Head of caudate nucleus (tissue), 42 donors: ENCODE measurements around the gene PKN2.

Source experiments
- DNase-seq, 42 donors: peaks; one replicate each; pipeline versions ENCODE4 v3.0.0 to v3.0.0-alpha.2; 2020 to 2021; ENCODE audit warnings: mixed read lengths in 7 of 42
- intact Hi-C: fragments of 100-400 bp; cut with DNase I; formaldehyde crosslinking; loops from one replicate; pipeline ENCODE4 v1.15.0; 2022

PKN2 gene

DNA sequence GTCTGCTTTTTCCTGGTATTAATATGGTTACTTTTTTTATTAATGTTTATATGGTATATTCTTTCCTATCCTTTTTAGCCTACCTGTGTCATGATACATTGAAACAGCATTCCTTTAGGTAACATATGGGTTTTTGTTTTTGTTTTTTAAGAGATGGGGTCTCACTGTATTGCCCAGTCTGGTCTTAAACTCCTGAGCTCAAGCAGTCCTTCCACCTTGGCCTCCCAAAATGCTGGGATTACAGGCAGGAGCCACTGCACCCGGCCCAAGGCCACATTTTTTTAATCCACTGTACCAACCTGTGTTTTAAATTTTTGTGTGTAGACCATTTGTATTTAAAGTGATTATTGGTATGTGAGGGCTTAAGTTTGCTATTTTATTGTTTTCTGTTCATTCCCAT is 43.1 kb downstream of the PKN2 start:
- intact Hi-C loops = no loop called here
- no peak for DNase-seq

DNA sequence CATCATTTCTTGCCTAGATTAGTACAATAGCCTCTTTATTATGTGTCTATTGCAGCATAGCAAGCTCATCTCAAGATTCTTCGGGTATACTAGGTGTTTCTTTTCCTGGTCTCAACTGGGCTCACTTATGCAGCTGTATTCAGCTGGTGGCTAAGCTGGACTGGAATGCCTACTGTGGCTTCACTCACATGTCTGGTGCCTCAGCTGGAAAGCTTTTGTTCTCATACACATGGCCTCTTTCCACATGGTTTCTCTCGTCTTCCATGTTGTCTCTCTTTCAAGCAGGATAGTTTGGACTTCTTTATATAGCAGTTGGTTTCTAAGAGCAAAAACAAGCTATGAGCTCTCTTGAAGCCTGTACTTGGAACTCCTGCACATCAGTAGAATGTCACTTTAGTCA is 45.2 kb downstream of the PKN2 start:
- intact Hi-C loops = no loop called here
- no peak for DNase-seq

DNA sequence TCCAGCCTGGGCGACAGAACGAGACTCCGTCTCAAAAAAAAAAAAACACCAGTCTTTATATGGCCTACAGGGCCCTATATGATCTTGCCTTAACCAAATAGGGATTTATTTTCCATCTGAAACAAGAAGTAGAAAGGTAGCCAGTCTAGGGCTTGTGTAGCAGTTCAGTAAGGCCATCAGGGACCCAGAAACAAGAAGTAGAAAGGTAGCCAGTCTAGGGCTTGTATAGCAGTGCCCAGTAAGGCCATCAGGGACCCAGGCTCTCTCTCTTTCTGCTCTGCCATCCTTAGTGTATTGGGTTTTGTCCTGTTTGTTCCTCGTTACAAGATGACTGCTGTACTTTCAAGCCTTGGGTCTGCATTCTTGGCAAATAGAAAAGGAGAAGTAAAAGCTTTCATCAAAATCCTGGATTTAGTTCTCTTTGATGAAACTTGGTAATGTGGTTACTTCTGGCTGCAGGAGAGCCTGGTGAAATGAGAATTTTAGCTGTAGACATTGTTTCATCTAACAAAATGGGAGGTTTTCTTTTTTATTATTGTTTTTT is 46.1 kb downstream of the PKN2 start:
- no peak for DNase-seq
- intact Hi-C loops = no loop called here

DNA sequence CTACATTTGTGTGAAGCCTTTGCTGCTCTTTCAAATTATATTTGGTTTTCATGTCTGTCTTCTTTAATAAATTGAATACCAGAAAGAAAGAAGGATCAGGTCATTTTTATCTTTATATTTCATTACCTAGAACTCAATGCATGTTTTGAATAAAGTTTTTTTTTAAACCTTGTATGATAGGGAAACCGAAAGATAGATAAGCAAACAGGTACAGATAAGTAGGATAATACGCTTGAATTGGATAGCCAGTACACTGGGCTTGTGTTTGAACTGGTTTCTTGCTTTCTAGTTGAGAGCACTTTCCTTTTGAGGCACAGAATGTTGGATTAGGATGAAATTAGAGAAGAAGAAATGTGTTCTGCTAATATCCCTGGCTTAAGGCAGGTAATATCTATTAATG is 46.9 kb downstream of the PKN2 start:
- DNase-seq = no peak
- intact Hi-C loops = no loop called here

DNA sequence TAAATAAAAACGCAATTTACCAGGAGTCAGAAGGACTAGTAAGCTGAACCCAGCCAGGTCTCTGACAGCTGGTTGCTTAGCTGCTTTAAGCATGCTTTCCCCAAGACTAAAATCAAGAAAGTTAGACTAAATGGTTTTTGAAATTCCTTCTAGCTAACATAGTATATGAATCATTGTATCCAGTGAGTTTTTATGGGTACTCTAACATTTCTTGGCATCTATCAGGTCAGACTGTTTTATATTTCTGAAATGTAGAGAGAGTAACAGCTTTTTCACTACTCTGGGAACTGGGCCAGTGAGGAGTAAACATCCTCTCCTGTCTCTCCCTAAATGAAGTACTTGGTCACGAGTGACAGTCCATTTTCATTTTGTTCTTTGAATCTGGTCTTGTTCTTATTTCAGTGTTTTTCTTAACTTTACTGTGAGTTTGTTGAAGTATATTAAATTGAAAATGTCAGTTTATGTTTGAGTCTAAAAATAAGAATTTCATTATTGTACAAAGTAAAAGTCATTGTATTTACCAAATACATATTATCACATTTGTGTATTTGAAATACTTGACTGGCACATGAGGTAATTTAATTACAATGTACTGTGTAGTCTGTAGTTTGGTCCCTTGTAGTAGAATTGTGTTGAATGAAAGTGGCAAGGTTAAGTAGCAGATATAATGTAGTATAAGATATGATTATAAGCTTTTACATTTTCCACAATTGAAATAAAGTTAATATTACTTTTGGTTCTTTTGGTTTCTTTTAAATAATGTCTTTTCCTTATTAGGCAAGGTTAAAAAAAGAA is 47.6 kb downstream of the PKN2 start:
- peak in 3 of 42 donors; percentile 16 to 42 (median 17) for DNase-seq
- intact Hi-C loops = no loop called here

DNA sequence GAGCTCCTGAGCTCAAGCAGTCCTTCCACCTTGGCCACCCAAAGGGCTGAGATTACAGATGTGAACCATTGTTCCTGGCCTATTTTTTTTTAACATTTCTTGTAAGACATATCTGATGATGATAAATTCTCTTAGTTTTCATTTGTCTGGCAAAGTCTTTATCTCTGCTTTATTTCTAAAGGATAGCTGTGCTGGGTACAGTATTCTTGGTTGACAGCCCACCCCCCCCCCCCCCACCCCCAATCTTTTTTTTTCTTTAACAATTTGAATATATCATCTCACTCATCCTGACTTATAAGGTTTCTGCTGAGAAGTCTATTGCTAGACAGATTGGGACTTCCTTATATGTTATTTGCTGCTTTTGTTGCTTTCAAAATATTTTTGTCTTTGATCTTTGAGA is 51.3 kb downstream of the PKN2 start:
- intact Hi-C loops = no loop called here

DNA sequence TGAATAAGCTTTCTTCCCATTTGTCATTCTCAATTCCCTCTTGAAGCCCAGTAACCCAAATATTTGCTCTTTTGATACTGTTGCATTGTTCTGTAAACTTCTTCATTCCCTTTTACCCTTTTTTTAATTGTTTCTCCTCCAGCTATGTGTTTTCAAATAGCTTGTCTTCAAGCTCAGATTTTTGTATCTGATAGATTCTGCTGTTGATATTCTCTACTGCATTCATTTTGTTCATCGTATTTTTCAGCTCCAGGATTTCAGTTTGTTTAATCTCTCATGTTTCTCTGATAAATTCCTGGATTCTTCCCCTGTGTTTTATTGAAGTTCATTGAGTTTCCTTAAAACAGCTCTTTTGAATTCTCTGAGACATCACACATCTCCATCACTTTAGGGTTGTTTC is 51.8 kb downstream of the PKN2 start:
- intact Hi-C loops = no loop called here
- no peak for DNase-seq

More for the DNA sequence above, 51.3 kb downstream of the PKN2 start:
- DNase-seq = no peak

DNA sequence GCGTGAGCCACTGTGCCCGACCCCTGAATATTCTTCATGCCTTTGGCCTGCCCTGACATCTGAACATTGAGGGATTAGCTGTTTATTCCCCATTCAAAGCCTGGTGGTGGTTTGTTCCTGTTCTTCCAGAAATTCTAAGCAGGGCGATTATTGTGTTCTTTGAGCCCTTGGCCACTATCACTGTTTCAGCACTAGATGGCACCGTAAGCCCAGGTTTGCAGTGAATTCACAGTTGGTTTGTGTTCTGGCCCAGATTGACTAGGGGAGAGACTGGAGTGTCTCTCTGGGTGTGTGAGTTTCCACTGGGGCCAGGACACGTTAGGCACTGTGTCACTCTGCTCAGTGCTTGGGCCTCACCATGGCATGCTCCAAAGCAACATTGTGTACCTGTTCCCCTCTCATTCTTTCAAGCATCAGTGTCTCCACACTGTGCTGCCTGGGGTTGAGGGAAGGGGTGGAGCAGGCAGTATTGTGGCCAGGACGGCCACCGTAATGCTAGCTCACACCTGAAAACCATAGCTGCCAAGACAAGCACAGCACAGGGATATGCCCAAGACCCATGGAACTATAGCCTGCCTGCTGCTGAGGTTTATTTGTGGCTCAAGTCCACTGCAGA is 52.7 kb downstream of the PKN2 start:
- peak in 2 of 42 donors; percentile 3 to 26 for DNase-seq
- intact Hi-C loops = no loop called here

DNA sequence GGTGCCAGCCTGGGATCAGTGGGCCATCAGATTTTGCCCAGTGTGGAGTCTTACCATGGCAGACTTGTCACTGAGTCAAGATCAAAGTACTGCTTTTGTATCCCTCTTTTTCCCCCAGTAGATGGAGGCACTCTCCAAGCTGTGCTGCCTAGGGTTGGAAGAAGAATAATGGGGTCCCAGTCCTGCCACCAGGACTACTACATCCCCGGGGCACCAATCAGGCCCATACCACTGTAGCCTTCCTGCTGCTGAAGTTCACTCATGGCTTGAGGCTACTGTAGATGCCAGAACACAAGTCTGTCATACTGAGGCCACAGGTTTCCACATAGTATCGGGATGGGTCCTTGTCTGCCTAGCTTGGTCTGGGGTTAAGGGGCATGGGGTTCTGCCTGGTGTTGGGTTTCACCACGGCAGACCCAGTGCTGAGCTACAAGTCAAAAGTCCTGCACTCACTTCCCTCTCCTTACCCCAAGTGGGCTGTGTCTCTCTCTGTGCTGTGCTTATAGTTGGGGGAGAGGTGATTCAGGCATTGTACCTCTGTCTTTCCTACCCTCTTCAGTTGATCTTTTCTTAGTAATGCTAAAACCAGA is 53.4 kb downstream of the PKN2 start:
- intact Hi-C loops = no loop called here

DNA sequence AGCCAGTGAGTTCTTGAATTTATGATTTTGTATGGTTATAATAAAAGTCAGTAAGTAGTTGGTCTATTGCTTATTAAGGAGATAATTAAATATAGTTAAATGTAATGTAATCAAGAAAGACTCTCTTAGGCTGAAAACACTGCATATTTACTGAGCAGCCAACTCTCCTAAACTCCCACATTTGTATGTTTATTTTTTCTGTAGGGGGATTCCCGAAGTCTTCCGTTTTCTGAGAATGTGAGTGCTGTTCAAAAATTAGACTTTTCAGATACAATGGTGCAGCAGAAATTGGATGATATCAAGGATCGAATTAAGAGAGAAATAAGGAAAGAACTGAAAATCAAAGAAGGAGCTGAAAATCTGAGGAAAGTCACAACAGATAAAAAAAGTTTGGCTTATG is 56.7 kb downstream of the PKN2 start:
- DNase-seq = no peak
- intact Hi-C loops = no loop called here

More for the DNA sequence above, 53.4 kb downstream of the PKN2 start:
- DNase-seq = no peak

DNA sequence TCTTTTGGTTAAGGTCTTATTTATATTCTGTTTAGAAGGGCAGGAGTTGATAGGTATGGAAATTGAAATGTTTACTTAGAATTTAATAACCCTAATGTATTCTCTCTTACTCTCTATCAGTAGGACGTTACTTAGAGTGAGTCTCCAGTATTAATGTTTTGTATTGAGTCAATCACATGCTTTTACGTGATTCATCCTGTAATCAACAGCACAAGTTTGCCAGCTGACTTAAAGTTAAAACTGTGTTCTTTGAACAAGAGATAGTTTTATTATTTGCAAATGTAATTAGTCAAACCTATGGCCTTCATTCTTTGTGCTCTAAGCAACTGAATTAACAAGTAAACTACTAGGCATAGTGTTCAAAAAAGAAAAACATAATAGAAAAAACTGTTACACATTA is 57.3 kb downstream of the PKN2 start:
- intact Hi-C loops = no loop called here
- DNase-seq = no peak

DNA sequence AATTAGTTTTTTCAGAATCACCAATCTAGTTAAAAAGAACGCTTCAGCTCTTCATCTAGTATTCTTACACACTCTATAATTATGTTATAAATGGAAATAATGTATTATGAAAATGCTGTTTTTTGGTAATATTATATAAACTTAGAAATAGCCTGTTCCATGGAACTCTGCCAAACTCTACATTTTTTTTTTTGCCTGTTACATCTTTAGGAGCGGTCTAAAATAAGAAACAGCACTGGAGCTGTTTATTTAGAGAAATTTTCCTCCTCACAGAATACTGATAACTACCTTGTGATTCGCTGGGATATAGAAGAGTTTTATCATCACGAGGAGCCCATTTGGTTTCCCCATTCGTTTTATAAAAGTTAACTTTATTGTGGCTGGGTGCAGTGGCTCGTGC is 58.5 kb downstream of the PKN2 start:
- DNase-seq = no peak
- intact Hi-C loops = no loop called here

DNA sequence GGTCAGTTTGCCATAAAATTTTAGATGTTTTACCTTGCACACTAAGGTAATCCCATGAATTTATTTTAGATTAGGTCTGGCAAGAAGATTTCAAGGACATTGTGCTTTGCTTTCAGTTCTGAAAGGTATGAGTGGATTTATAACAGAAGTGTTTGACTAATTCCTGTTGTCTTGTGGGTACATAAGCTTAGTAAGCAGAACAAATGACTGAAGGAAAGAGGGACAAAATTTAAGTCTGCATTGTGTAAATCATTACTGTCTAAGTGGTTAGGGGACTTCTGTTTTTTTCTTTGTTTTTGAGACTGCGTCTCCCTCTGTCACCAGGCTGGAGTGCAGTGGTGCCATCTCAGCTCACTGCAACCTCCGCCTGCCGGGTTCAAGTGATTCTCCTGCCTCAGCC is 60.1 kb downstream of the PKN2 start:
- DNase-seq = no peak

DNA sequence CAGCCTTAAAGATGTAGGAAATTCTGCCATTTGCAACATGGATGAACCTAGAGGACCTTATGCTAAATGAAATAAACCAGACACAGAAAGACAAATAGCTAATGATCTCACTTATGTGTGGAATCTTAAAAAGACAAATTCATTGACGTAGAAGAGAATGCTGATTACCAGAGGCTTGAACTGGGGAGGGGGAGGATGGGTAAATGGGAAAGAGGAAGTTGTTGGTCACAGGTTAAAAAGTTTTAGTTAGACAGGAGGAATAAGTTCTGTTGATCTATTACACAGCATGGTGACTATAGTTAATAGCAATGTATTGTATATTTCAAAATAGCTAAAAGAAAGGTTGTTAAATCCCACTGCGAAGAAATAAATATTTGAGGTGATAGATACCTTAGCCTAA is 62.8 kb downstream of the PKN2 start:
- no peak for DNase-seq
- intact Hi-C loops = no loop called here

More for the DNA sequence above, 60.1 kb downstream of the PKN2 start:
- intact Hi-C loops = no loop called here

DNA sequence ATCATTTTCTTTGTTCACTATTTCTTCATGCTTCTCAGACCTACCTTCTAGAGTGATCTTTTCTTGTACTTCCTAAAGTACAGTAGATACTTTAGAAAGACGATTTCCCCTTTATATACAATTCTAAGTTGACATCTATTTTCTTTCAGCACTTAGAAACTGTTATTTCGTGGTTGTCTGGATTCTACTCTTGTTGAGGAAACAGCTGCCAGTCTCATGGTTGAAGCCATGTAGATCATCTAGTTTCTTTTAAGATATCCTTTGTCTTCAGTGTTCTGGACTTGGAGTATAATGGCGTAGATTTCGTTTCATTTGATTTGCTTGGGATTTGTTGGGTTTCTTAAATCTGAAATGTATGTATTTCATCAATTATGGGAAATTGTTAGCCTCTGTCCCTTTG is 67.6 kb downstream of the PKN2 start:
- no peak for DNase-seq
- intact Hi-C loops = no loop called here

DNA sequence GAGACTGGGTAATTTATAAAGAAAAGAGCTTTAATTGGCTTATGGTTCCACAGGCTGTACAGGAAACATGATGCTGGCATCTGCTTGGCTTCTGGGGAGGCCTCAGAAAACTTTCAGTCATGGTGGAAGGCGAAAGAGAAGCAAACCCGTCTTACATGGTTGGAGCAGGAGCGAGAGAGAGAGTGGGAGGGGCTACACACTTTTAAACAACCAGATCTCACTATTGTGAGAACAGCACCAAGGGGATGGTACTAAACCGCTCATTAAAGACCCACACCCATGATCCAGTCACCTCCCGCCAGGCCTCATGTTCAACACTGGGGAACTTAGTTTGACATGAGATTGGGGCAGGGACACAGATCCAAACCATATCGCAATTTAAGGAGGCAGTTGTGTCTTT is 69.4 kb downstream of the PKN2 start:
- intact Hi-C loops = no loop called here
- DNase-seq = no peak

DNA sequence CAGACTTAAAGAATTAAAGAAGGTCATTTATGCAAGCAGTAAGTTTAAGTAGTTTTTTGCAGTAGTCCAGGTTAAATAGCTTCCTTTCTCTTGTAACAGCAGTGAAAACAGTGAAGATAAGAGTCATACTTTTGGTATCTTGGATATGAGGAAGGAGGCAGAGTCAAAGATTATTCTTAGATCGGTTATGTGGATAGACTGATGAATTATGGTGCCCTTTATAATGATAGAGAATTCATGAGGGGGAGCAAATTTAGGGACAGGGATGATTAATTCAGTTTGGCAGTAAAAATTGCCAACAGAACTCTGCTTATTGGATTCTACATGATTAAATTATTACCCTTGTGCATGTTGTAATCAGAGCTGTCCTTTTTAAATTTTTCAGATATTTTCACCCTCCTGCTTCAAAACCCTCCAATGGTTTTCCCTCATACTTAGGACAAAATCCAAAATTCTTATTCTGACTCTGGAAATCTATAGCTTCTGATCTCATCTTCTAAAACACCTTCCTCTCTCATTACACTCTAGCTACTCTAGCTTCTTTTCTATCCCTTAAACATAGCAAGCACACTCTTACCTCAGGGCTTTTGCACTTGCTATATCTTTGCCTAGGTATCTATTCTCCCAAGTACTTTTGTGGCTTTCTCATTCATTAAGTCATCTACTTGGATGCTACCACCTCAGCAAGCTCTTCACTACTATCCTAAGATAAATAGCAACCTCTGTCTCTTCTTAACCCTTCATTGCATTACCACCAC is 79.8 kb downstream of the PKN2 start:
- no peak for DNase-seq
- intact Hi-C loops = no loop called here

DNA sequence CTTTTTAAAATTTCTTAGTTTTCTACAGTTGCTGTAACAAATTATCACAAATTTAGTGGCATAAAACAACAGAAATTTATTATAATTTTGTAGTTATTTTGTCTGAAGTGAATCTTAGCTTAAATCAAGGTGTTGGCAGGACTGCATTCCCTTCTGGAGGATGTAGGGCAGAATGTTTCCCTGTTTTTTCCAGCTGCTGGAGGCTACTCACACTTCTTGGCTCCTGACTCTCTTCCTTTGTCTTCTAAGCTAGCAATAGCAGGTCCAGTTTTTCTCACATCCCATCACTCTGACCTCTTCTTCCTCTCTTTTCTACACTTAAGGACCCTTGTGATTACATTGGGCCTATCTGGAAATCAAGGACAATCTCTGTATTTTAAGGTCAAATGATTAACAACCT is 84.1 kb downstream of the PKN2 start:
- intact Hi-C loops = no loop called here
- DNase-seq = no peak

DNA sequence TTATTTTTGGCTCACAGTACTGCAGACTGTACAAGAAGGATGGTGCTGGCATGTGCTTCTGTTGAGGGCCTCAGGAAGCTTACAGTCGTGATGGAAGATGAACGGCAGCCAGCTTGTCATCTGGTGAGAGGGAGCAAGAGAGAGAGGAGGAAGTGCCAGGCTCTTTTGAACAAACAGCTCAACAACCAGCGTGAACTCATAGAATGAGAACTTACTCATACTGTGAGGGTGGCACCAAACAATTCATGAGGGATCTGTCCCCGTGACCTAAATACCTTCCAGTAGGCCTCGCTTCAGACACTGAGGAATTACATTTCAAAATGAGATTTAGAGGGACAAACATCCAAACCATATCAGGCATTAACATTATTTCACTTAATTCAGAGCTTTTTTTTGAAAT is 84.7 kb downstream of the PKN2 start:
- DNase-seq = peak in 4 of 42 donors; percentile 12 to 46 (median 27)
- intact Hi-C loops = no loop called here
